Measurements from ENCODE around the gene DCDC2C. TPM values are rescaled to one million over a fixed set of nuclear protein-coding genes. Genes with fewer than 3 reads are reported as not detected.

Gene DCDC2C
- polyA plus RNA-seq, 1 of the 3 experiments (the other 2 are of a cell fraction), result not detected

DNA sequence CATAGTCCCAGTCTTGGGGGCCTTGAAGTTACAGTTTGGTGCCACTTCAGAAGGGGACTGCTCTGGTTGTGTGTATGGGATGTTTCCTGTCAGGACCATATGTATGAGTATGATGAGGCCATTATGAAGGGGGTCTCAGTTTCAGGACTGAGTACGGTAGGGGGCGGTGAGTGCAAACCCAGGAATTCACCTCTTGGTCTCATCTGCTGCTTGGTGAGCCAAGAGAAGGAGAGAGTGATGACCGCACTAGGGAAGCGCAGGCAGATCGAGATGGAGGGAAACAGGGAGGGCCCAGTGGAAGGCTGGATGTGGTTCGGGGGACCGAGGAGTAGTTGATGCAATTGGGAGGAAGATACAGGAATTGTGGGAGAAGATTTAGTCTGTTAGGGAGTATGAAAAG, 28.5 kb downstream of the DCDC2C start:
- Histone ChIP-seq H3K4me3 (ENCODE audit: low read depth in 2 of 2, low read length in 1 of 2) (no peak overlapping the region), H3K79me2 (ENCODE audit: insufficient read depth) (no peaks in the 10 kb centered on the region), H4K20me1 (ENCODE audit: insufficient read depth) (no peaks in the 10 kb centered on the region), H2AFZ (ENCODE audit: low read depth) (no peak overlapping the region), H3K9me3 (no peaks in the 10 kb centered on the region), H3K4me1 (ENCODE audit: control insufficient read depth in 1 of 2, insufficient read depth in 2 of 2, low read depth in 1 of 2, low read length in 1 of 2) (peaks cover 0 to 6% of the 10 kb centered on the region in 2 experiments; a peak in 1 of 4 replicates), H3F3A (replicated peaks; ENCODE audit: insufficient read depth) (no peaks in the 10 kb centered on the region), H3K27me3 (ENCODE audit: insufficient read depth) (no peaks in the 10 kb centered on the region), H3K9me2 (no peaks in the 10 kb centered on the region), H3K27ac (ENCODE audit: low read depth in 2 of 2, low read length in 1 of 2) (no peak overlapping the region), H3K36me3 (replicated peaks in 1 of 2; ENCODE audit: control insufficient read depth in 1 of 2, insufficient read depth in 2 of 2, low read length in 1 of 2) (no peaks in the 10 kb centered on the region), H3K4me2 (no peak overlapping the region), H3K9ac (no peak overlapping the region)
- TF ChIP-seq TCF12 (IDR thresholded peaks at IDR 0.05) (no peak), ZBTB33 (IDR thresholded peaks at IDR 0.05; ENCODE audit: borderline replicate concordance, low read depth) (no peak), EP300 (IDR thresholded peaks at IDR 0.05; ENCODE audit: borderline replicate concordance in 1 of 2, low read depth in 1 of 2, low read length in 1 of 2) (no peak), MAX (IDR thresholded peaks at IDR 0.05; ENCODE audit: low read depth) (no peak), ELF1 (IDR thresholded peaks at IDR 0.05) (no peak), IRF3 (IDR thresholded peaks at IDR 0.05; ENCODE audit: low read depth, low read length) (no peak), NRF1 (IDR thresholded peaks at IDR 0.05; ENCODE audit: low read depth, low read length) (no peak), RAD21 (IDR thresholded peaks at IDR 0.05; ENCODE audit: low read length) (no peak), JUND (IDR thresholded peaks at IDR 0.05) (no peak), CTCF (IDR thresholded peaks at IDR 0.05) (no peak), NFIC (IDR thresholded peaks at IDR 0.05; ENCODE audit: borderline replicate concordance) (no peak), CHD2 (IDR thresholded peaks at IDR 0.05; ENCODE audit: low read length, partially characterized antibody) (no peak), YY1 (IDR thresholded peaks at IDR 0.05; ENCODE audit: low read depth) (no peak), POLR2AphosphoS5 (IDR thresholded peaks at IDR 0.05; ENCODE audit: low read depth, low read length) (no peak), SIN3A (IDR thresholded peaks at IDR 0.05; ENCODE audit: borderline replicate concordance, low read depth, low read length) (no peak), TEAD4 (IDR thresholded peaks at IDR 0.05; ENCODE audit: borderline replicate concordance, insufficient read depth) (no peak), GABPA (IDR thresholded peaks at IDR 0.05; ENCODE audit: low read depth) (no peak), FOSL2 (IDR thresholded peaks at IDR 0.05; ENCODE audit: borderline replicate concordance, low read depth) (no peak), PBX3 (IDR thresholded peaks at IDR 0.05) (no peak)
- ChIA-PET CTCF (interaction anchor here (4.6 to 6.2 kb wide), 3 partner anchors 18 to 75 kb away, joined by 70 to 218 read pairs (median 106); no protein-coding TSS in a partner anchor), POLR2A (no interaction called here)
- DNase-seq, result no peak
- WGBS (ENCODE audit: low lambda C conversion rate), result 51% methylated on average over 7 of the region's 7 CpGs
